ENCODE results near the gene SLC25A6. TPM values are rescaled to one million over a fixed set of nuclear protein-coding genes. Genes with fewer than 3 reads are reported as not detected.
"Not testable (repeated sequence)": the region's sequence is repeated elsewhere in the genome, so short reads cannot be mapped to it uniquely, and the experiment has no call there.

The SLC25A6 gene
- total RNA-seq, 1 donor from 2014 or later: 167 TPM

- DNase-seq (ENCODE audit: low spot score): peak; percentile 6
- no peak for ATAC-seq
- intact Hi-C loops (cut with DNase I): no loop called here
Measured at GRCh38 chrX:1416965-1417760, 25.2 kb upstream of the SLC25A6 start.

GRCh38 chrX:1416327-1416784 is 24.4 kb upstream of the SLC25A6 start:
- ATAC-seq (no peak), DNase-seq (ENCODE audit: low spot score) (no peak)
- intact Hi-C loops (cut with DNase I): no loop called here

DNA sequence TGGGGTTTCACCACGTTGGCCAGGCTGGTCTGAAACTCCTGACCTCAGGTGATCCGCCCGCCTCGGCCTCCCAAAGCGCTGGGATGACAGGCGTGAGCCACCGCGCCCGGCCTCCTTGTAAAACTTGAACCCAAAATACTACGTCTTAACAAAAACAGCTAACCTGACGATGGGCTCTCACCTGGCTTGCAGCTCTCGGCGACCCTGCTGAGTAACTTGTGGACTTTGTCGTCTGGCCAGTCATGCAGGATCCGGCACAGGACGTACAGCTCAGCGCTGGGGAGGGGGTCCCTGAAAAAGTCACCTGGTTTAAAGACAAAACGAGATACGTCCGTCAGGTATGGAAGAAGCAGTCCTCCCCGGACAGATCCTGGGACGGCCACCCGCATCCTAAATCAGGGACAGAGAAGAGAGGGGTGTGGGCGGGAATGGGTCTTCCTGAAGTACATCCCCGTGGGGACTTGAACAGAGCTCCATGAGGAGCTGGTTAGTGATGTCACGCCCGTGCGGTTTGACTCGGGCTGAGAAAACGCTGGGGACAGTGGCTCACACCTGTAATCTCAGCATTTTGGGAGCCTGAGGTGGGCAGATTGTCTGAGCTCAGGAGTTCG is 20.7 kb upstream of the SLC25A6 start:
- intact Hi-C loops (cut with DNase I): no loop called here
- DNase-seq (ENCODE audit: low spot score) (peak; percentile 49), ATAC-seq (no peak)

DNA sequence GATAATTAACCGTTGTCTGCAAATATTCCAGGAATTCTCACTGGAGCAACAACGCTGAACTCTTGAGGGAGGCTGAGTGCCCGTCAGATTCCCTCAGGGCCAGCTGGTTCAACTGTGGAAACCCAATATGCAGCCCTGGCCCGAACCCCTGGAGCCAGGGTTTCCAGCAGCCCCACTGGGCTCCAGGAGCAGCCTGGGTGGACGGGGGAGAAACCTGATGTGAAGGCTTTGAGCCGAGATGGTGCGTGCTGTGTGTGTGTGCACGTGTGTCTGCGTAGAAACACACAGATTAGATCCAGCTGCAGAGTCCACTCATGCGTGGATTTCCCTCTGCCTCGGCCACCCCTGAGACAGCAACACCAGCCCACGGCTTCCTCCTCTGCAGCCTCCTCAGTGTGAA is 19.4 kb upstream of the SLC25A6 start:
- intact Hi-C loops (cut with DNase I): no loop called here
- DNase-seq (ENCODE audit: low spot score) (peak; percentile 46), ATAC-seq (peak; percentile 17)

GRCh38 chrX:1407035-1407434 is 15.1 kb upstream of the SLC25A6 start:
- DNase-seq (ENCODE audit: low spot score): no peak
- intact Hi-C loops (cut with DNase I): no loop called here
- no peak for ATAC-seq

- ATAC-seq; intact Hi-C loops (cut with DNase I); DNase-seq (ENCODE audit: low spot score): not testable (repeated sequence)
Measured at GRCh38 chrX:1405769-1406168, 13.9 kb upstream of the SLC25A6 start.

- intact Hi-C loops (cut with DNase I); ATAC-seq: not testable (repeated sequence)
Measured at GRCh38 chrX:1403867-1404266, 12.0 kb upstream of the SLC25A6 start.

DNA sequence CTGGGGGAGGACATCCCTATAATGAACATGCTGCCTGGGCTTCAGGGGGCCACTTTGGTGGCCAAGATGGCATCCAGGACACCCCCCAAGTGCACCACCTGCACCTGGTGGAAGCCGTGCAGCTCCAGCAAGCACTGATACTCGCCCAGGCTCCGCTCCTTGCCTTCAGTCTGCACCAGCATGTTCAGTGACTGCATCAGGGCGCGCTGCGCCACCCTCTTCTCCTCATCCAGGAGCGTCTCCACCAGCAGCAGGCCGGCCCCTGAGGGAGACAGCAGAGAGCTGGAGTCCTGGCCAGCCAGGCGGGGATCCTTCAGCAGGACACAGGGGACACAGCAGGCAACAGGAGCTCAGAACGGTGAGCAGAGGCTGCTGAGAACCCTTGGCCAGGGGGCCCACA is 11.3 kb upstream of the SLC25A6 start:
- no peak for ATAC-seq
- intact Hi-C loops (cut with DNase I): no loop called here
- peak; percentile 51 for DNase-seq (ENCODE audit: low spot score)

More at GRCh38 chrX:1403867-1404266, 12.0 kb upstream of the SLC25A6 start:
- DNase-seq (ENCODE audit: low spot score): not testable (repeated sequence)

DNA sequence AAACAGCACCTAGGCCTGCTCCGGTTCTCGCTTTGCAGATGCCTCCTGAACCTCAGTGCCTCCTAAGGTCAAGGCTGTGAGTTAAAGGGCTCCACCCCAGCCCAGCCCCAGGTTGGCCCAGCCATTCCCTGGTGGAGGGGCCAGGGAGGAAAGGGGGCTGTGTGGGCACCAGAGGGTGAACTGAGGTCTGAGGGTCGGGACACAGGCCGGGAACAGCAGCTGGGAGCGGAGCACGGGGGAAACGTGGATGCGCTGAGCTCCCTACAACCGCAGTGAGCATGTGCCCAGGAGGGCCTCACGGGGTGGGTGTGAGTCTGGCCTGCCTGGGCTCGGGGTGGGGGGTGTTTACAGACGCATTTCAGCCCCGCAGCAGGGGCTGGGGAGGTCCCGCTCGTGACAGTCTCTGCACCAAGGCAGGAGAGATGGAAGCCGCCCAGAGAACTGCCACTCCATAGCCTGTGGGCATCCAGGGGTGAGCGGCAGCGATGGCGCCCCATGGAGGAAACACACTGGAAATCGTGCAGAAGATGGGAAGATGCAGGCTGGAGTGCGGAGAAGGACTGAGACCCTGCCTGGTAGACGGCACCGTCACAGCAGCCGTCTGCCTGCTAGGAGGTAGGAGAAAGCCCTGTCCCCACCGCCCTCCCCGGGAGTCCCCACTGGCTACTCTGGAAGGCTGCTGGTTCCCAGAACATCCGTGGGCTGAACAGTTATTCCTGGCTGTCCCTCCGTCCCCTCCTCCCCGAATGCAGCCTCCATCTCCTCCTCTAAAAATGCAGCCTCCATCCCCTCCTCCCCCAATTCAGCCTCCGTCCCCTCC is 9.9 kb upstream of the SLC25A6 start:
- ATAC-seq (peak; percentile 39), DNase-seq (ENCODE audit: low spot score) (peak; percentile 52)
- intact Hi-C loops (cut with DNase I): no loop called here

DNA sequence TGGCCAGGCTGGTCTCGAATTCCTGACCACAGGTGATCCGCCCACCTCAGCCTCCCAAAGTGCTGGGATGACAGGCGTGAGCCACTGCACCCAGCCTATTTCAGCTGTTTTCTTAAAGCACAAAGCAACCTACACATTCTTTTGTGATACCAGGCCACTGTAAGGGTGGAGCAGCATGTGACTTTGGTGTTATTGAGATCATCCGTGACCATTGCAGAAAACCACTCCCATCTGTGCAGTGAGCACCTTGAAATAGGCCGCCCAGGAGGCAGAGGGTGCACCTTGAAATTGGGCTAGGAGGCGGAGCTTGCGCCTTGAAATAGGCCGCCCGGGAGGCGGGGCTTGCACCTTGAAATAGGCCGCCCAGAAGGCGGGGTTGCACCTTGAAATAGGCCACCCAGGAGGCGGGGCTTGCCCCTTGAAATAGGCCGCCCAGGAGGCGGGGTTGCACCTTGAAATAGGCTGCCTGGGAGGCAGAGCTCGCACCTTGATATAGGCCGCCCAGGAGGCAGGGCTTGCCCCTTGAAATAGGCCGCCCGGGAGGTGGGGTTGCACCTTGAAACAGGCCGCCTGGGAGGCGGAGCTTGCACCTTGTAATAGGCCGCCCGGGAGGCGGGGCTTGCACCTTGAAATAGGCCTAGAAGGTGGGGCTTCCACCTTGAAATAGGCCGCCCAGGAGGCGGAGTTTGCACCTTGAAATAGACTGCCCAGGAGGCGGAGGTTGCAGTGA is 9.0 kb upstream of the SLC25A6 start:
- intact Hi-C loops (cut with DNase I): no loop called here
- ATAC-seq (no peak), DNase-seq (ENCODE audit: low spot score) (peak; percentile 56)

- intact Hi-C loops (cut with DNase I): no loop called here
- DNase-seq (ENCODE audit: low spot score) (peak; percentile 32), ATAC-seq (no peak)
Measured at GRCh38 chrX:1400049-1400448, 8.1 kb upstream of the SLC25A6 start.

- intact Hi-C loops (cut with DNase I): no loop called here
Measured at GRCh38 chrX:1398431-1399340, 6.8 kb upstream of the SLC25A6 start.

DNA sequence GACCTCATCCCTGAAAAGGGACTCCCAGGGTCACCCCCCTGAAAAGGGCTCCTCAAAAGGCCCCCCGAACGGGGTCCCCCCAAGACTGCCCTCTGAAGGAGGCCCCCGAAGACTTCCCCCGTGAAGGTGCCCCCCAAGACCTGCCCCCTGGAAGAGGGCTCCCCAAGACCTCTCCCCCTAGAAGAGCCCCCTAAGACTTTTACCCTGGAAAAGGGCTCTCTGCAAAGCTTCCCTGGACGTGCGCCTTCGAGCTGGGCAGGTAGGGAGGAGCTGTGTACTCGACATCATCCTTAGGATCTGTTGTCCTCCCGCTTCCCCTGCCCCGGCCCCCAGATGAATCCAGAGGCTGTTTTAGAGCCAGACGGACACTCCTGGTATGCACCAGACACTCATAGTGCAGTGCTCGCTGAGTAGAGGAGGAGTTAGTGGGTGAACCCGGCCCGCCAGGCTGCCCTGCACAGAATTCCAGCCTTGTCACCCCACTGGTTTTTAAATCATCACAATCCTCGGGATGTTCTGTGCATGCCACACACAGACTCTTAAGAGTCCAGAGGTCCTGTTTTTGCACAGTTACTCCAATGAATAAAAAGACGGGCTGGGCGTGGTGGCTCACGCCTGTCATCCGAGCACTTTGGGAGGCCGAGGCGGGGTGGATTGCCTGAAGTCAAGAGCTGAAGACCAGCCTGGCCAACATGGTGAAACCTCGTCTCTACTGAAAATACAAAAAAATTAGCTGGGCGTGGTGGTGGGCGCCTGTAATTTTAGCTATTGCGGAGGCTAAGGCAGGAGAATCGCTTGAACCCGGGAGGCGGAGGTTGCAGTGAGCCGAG is 5.7 kb upstream of the SLC25A6 start:
- ATAC-seq (no peak), DNase-seq (ENCODE audit: low spot score) (peak; percentile 53)
- intact Hi-C loops (cut with DNase I): no loop called here

More at GRCh38 chrX:1398431-1399340, 6.8 kb upstream of the SLC25A6 start:
- peak; percentile 55 for DNase-seq (ENCODE audit: low spot score)
- ATAC-seq: no peak

DNA sequence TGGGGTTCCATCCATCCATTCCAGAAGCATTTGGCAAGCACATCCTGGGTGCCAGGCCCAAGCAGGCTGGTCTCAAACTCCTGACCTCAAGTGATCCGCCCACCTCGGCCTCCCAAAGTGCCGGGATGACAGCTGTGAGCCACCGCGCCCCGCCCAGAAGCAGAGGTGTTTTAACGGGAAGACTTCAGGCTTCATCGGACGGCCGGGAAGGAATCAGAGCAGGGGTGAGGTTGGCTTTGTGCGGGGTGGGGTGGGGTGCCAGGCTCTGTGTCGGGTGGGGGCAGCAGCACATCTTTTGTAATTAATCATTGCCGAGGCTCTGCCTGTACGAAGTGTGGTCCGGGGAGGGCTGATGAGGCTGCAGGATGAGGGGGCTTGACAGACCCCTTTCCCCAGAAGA is 5.1 kb upstream of the SLC25A6 start:
- intact Hi-C loops (cut with DNase I): no loop called here
- ATAC-seq (no peak), DNase-seq (ENCODE audit: low spot score) (peak; percentile 56)

DNA sequence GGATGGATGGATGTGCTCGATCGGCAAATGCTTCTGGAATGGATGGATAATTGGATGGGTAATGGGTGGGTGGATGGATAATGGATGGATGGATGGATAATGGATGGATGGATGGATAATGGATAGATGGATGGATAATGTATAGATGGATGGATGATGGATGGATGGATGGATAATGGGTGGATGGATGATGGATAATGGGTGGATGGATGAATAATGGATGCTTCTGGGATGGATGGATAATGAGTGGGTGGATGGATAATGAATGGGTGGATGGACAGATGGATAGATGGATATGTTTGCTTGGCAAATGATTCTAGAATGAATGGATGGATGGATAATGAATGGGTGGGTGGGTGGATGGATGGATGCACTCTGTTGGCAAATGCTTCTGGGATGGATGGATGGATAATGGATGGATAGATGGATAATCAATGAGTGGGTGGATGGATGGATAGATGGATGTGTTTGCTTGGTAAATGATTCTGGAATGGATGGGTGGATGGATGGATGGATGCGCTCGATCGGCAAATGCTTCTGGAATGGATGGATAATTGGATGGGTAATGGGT is 3.8 kb upstream of the SLC25A6 start:
- intact Hi-C loops (cut with DNase I): no loop called here
- ATAC-seq (no peak), DNase-seq (ENCODE audit: low spot score) (no peak)

DNA sequence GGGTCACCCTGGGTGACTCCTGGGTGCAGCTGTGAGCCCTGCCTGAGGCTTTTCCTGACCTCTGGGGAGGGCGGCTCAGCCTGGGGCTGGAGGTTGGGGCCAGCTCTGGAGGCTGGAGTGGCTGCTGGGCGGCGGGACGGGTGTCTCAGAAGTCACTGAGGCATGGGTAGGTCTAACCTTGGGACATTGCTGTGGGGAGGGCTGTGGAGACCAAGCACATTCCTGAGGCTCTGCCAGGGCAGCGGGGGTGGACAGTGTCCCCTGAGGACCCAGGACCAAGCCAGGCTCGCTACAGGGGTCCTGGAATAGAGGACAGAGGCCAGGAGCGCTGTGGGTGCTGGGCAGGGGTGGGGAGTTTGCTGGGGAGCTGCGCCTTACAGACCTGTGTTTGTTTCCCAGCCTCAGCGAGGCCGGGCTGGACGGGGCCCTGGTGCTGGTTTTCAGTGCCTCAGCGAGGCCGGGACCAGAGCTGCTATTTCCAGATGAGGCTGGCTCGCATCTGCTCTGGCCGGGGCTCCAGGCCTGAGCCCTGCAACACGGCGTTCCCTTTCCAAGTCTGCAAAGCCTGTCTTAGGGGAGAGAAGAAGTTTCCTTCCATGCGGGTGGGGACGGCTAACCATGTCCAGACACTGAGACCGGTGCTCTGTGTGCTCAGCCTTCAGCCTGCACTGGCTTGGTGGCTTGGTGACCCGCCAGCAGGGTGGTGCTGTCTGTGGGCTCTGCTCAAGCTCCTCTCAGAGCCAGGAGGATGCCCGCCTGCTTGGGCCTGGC is 3.0 kb upstream of the SLC25A6 start:
- peak; percentile 58 for DNase-seq (ENCODE audit: low spot score)
- no peak for ATAC-seq
- intact Hi-C loops (cut with DNase I): loop anchor here (1.0 kb wide), 1 partner anchor 57 kb away; the partner anchor contains the start of gene ASMTL
